SK-N-MC (cell line): Measurements from ENCODE around the gene GINS2.

ENCODE experiments used
- EZH2 ChIP-seq: fragments of 200-600 bp; sonication (generic); IDR thresholded peaks from one replicate; pipeline ENCODE4 v1.6.1; 2017; ENCODE audit warnings: antibody characterized with exemption
- FOXP2 ChIP-seq: optimal IDR thresholded peaks from 2 replicates; pipeline ENCODE3; 2011; ENCODE audit warnings: mild to moderate bottlenecking, moderate library complexity; ENCODE audit not compliant: insufficient read depth; ENCODE audit errors: extremely low read length, control extremely low read depth
- POLR2AphosphoS5 ChIP-seq: IDR thresholded peaks from 2 replicates; pipeline ENCODE4 v1.6.1; 2012; ENCODE audit warnings: mild to moderate bottlenecking, low read depth, low read length, borderline replicate concordance

DNA sequence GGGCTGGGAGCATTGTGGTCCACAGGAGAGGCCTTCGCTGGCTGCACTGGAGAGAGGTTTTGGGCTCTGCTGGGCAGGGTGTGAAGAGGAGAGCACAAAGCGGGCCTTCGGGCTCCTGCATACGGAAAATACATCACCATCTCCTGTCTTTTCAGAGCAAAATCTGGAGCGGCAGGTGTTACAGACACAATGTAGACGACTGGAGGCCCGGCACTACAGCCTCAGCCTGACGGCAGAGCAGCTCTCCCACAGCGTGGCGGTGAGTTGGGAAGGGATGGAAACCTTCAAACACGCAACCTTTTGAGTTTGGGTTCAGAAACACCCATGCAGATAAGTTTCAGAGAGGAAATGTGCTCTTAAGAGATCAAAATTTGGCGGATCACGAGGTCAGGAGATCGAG is 17.9 kb downstream of the GINS2 start:
- TF ChIP-seq POLR2AphosphoS5 (no peak), FOXP2 (no peak), EZH2 (no peak)
